DMS79 treated with DMSO at 0.1 percent for 48 hours (cell line): ENCODE data around the gene TRIM9.
"Not testable (repeated sequence)": the region's sequence is repeated elsewhere in the genome, so short reads cannot be mapped to it uniquely, and the experiment has no call there.

Source experiments
- DNase-seq: peaks from one replicate; lab custom pipeline; 2025; lab: John Stamatoyannopoulos, UW

The TRIM9 gene

GRCh38 chr14:51004352-51004800, 90.5 kb downstream of the TRIM9 start:
- DNase-seq: no peak

- no peak for DNase-seq
Measured at GRCh38 chr14:51002406-51002999, 92.4 kb downstream of the TRIM9 start.

GRCh38 chr14:51000566-51000965, 94.3 kb downstream of the TRIM9 start:
- no peak for DNase-seq

GRCh38 chr14:50999726-51000125, 95.2 kb downstream of the TRIM9 start:
- no peak for DNase-seq

GRCh38 chr14:50998612-50999011, 96.3 kb downstream of the TRIM9 start:
- no peak for DNase-seq

GRCh38 chr14:50997712-50998111, 97.2 kb downstream of the TRIM9 start:
- no peak for DNase-seq

GRCh38 chr14:50994158-50994557, 100.7 kb downstream of the TRIM9 start:
- not testable (repeated sequence) for DNase-seq

GRCh38 chr14:50985859-50986331, 109.0 kb downstream of the TRIM9 start:
- DNase-seq: no peak

- no peak for DNase-seq
Measured at GRCh38 chr14:50985124-50985858, 109.6 kb downstream of the TRIM9 start.

GRCh38 chr14:50984036-50984710, 110.7 kb downstream of the TRIM9 start:
- DNase-seq: no peak

GRCh38 chr14:50979941-50980850, 114.7 kb downstream of the TRIM9 start:
- no peak for DNase-seq

GRCh38 chr14:50978888-50979287, 116.0 kb downstream of the TRIM9 start:
- DNase-seq: no peak

GRCh38 chr14:50978529-50978871, 116.4 kb downstream of the TRIM9 start:
- DNase-seq: no peak

- no peak for DNase-seq
Measured at GRCh38 chr14:50977863-50978528, 116.9 kb downstream of the TRIM9 start.

- no peak for DNase-seq
Measured at GRCh38 chr14:50974118-50974517, 120.8 kb downstream of the TRIM9 start.

- DNase-seq: no peak
Measured at GRCh38 chr14:50972734-50973133, 122.2 kb downstream of the TRIM9 start.

GRCh38 chr14:50970886-50971781, 123.8 kb downstream of the TRIM9 start:
- DNase-seq: no peak

- DNase-seq: no peak
Measured at GRCh38 chr14:50967790-50968189, 127.1 kb downstream of the TRIM9 start.

GRCh38 chr14:50967103-50967502, 127.8 kb downstream of the TRIM9 start:
- no peak for DNase-seq

GRCh38 chr14:50964683-50965390, 130.1 kb downstream of the TRIM9 start:
- peak; percentile 73 for DNase-seq
